OCI-LY1 (cell line): ENCODE data around the gene TEC.

Experiments used
- H2AFZ ChIP-seq: fragments of 200-600 bp; sonication (generic), shearing (Covaris generic); 2 replicates; pipeline ENCODE4 v1.6.0; 2014; ENCODE audit warnings: antibody characterized with exemption, mild to moderate bottlenecking, low read length
- H3F3A ChIP-seq: fragments of 200-600 bp; sonication (generic), shearing (Covaris generic); 2 replicates; pipeline ENCODE4 v1.6.0; 2014; ENCODE audit warnings: mild to moderate bottlenecking, antibody characterized with exemption, low read length, moderate library complexity; ENCODE audit not compliant: insufficient read depth
- H3K27ac ChIP-seq: fragments of 200-600 bp; sonication (generic); 2 replicates; pipeline ENCODE4 v1.5.1; 2014; ENCODE audit warnings: low read length, mixed run types, mild to moderate bottlenecking, low read depth; ENCODE audit not compliant: poor library complexity, severe bottlenecking
- H3K27me3 ChIP-seq: fragments of 200-600 bp; sonication (generic); 2 replicates; pipeline ENCODE4 v1.6.0; 2014; ENCODE audit warnings: antibody characterized with exemption, mild to moderate bottlenecking, low read length, moderate library complexity; ENCODE audit not compliant: insufficient read depth
- H3K36me3 ChIP-seq: fragments of 200-600 bp; sonication (generic); 2 replicates; pipeline ENCODE4 v1.6.1; 2014; ENCODE audit warnings: mild to moderate bottlenecking, antibody characterized with exemption, low read length, moderate library complexity, mixed read lengths; ENCODE audit not compliant: insufficient read depth
- H3K4me1 ChIP-seq: fragments of 200-600 bp; sonication (generic); 2 replicates; pipeline ENCODE4 v1.5.1; 2014; ENCODE audit warnings: mild to moderate bottlenecking, low read length, moderate library complexity; ENCODE audit not compliant: insufficient read depth, severe bottlenecking
- H3K4me2 ChIP-seq: fragments of 200-600 bp; sonication (generic), shearing (Covaris generic); 2 replicates; pipeline ENCODE4 v1.6.1; 2014; ENCODE audit warnings: low read length
- H3K4me3 ChIP-seq: fragments of 200-600 bp; sonication (generic); 2 replicates; pipeline ENCODE4 v1.5.1; 2014; ENCODE audit warnings: low read length, low read depth, mild to moderate bottlenecking, mixed read lengths; ENCODE audit not compliant: poor library complexity, severe bottlenecking
- H3K79me2 ChIP-seq: fragments of 200-600 bp; shearing (Covaris generic); 2 replicates; pipeline ENCODE4 v1.6.1; 2016; ENCODE audit warnings: mixed run types, low read length, mixed read lengths; ENCODE audit not compliant: insufficient read depth
- H3K9ac ChIP-seq: fragments of 200-600 bp; sonication (generic), shearing (Covaris generic); 2 replicates; pipeline ENCODE4 v1.6.1; 2014; ENCODE audit warnings: mild to moderate bottlenecking, low read length, mixed read lengths
- H3K9me2 ChIP-seq: fragments of 200-600 bp; sonication (generic), shearing (Covaris generic); 2 replicates; pipeline ENCODE4 v1.6.1; 2014; ENCODE audit warnings: low read depth, mild to moderate bottlenecking, low read length, mixed read lengths
- H3K9me3 ChIP-seq: fragments of 200-600 bp; shearing (Covaris generic); 2 replicates; pipeline ENCODE4 v1.6.1; 2014; ENCODE audit warnings: low read length, mixed read lengths
- H4K20me1 ChIP-seq: fragments of 200-600 bp; sonication (generic), shearing (Covaris generic); 2 replicates; pipeline ENCODE4 v1.6.0; 2016; ENCODE audit warnings: mild to moderate bottlenecking, low read length; ENCODE audit not compliant: insufficient read depth
- EZH2 ChIP-seq: fragments of 200-600 bp; sonication (generic), shearing (Covaris generic); IDR thresholded peaks from 2 replicates; pipeline ENCODE4 v1.8.0; 2017; ENCODE audit warnings: borderline replicate concordance, mixed run types, mild to moderate bottlenecking, antibody characterized with exemption, low read length, moderate library complexity, mixed read lengths
- TF ChIP-seq, protein P1 (sequence below): fragments of 200-600 bp; sonication (generic), shearing (Covaris generic); IDR thresholded peaks from 2 replicates; pipeline ENCODE4 v1.5.1; 2017; ENCODE audit warnings: mild to moderate bottlenecking, antibody characterized with exemption, low read length, moderate library complexity, mixed read lengths

Gene TEC

DNA sequence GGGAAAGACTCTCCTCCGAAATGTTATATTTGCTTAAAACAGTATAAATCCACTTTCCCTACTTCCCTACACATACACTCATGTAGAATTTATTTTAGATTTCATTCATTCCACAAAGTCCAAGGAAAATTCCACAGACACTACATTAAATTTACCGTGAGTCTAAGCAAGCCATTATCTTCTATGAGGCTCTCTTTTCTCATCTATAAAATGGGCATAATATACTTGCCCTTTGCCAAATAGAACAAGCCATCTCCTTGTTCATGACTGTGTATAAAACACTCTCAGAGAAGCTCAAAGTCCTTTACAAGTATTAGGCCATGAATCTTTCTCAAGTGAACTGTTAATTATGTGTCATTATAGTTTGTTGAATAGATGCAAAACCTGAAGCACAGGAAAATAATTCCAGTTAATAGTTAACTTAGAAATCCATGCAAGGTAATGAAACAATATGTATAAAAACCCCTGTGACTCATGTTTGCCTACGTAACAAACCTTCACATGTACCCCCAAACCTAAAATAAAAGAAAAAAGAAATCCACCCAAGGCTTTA, 10.7 kb downstream of the TEC start:
- Histone ChIP-seq H3K4me2 (no peak overlapping the region), H3F3A (no peaks in the 10 kb centered on the region), H3K27ac (no peak overlapping the region), H2AFZ (no peak overlapping the region), H3K9me3 (no peaks in the 10 kb centered on the region), H3K4me3 (no peak overlapping the region), H3K9ac (no peak overlapping the region), H3K9me2 (no peaks in the 10 kb centered on the region), H4K20me1 (no peaks in the 10 kb centered on the region), H3K36me3 (no peaks in the 10 kb centered on the region), H3K79me2 (peaks cover 27% of the 10 kb centered on the region), H3K27me3 (no peaks in the 10 kb centered on the region), H3K4me1 (peaks cover 41% of the 10 kb centered on the region)
- TF ChIP-seq, protein P1, sequence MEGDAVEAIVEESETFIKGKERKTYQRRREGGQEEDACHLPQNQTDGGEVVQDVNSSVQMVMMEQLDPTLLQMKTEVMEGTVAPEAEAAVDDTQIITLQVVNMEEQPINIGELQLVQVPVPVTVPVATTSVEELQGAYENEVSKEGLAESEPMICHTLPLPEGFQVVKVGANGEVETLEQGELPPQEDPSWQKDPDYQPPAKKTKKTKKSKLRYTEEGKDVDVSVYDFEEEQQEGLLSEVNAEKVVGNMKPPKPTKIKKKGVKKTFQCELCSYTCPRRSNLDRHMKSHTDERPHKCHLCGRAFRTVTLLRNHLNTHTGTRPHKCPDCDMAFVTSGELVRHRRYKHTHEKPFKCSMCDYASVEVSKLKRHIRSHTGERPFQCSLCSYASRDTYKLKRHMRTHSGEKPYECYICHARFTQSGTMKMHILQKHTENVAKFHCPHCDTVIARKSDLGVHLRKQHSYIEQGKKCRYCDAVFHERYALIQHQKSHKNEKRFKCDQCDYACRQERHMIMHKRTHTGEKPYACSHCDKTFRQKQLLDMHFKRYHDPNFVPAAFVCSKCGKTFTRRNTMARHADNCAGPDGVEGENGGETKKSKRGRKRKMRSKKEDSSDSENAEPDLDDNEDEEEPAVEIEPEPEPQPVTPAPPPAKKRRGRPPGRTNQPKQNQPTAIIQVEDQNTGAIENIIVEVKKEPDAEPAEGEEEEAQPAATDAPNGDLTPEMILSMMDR, result no peak
- no peak for TF ChIP-seq EZH2

DNA sequence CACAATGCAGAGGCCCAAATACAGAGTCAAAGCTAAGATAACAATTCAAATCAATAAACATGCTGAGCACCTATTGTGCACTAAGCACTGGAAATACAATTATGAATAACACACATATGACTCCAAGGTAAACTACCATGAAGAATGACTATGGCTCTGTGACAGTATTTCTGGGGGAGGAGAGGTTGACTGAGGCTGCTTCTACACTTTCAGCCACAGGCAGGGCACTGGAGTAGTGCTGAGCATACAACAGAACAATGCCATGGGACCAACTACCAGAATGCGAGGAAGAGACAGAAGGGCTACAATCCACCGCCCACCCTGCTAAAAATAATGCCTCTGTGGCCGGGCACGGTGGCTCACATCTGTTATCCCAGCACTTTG, 13.7 kb downstream of the TEC start:
- Histone ChIP-seq H3K9me2 (no peaks in the 10 kb centered on the region), H3K4me1 (peaks cover 26% of the 10 kb centered on the region), H2AFZ (no peak overlapping the region), H4K20me1 (no peaks in the 10 kb centered on the region), H3K36me3 (no peaks in the 10 kb centered on the region), H3K27ac (no peak overlapping the region), H3K27me3 (no peaks in the 10 kb centered on the region), H3K79me2 (peaks cover 13% of the 10 kb centered on the region), H3K4me3 (no peak overlapping the region), H3F3A (no peaks in the 10 kb centered on the region), H3K9ac (no peak overlapping the region), H3K4me2 (no peak overlapping the region), H3K9me3 (no peaks in the 10 kb centered on the region)
- TF ChIP-seq, protein P1, result no peak
- no peak for TF ChIP-seq EZH2

DNA sequence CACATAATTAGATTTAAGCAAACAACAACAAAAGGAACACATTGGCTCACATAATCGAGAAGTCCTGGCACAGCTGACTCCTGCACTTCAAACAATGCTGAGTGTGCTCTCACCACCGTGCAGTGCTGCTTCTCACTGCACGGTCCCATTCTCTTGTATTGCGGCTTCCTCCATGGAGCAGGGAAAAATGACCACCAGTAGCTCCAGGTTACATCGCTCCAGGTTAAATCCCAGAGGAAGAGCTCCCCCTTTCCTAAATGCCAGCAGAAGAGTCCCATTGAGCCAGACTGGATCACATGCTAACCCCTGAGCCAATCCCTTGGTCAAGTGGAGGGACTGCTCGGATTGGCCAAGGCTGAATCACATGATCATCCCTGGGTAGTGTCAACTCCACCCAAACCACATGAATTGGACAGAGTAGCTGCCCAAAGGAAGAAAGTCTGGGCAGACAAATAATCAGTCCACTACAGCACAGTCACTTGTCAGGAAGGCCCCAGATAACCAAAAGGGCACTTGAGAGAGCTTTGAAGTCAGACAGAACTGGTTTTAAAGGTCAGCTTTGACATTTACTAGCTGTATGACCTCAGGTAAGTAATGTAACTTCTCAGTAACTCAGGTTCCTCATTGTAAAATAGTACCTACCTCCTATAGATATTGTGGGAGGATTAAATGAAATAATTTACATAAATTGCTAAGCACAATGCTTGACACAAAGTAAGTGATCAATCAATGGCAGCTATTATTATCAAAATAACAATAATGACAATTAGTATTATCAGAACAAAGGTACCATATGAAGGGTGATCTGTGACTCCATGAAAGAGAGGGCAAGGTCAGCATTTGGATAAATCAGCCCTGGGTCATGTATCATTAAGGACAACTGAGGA, 14.3 kb downstream of the TEC start:
- Histone ChIP-seq H3K36me3 (no peaks in the 10 kb centered on the region), H4K20me1 (no peaks in the 10 kb centered on the region), H3K9me3 (no peaks in the 10 kb centered on the region), H3K9me2 (no peaks in the 10 kb centered on the region), H3K4me1 (peaks cover 24% of the 10 kb centered on the region), H3K27ac (no peak overlapping the region), H3K27me3 (no peaks in the 10 kb centered on the region), H3K9ac (no peak overlapping the region), H3K4me2 (no peak overlapping the region), H3F3A (no peaks in the 10 kb centered on the region), H3K79me2 (peaks cover 8% of the 10 kb centered on the region), H3K4me3 (no peak overlapping the region), H2AFZ (no peak overlapping the region)
- TF ChIP-seq, protein P1, result no peak
- TF ChIP-seq EZH2, result no peak
